ENCODE data around the gene JPH3.

JPH3 gene

DNA sequence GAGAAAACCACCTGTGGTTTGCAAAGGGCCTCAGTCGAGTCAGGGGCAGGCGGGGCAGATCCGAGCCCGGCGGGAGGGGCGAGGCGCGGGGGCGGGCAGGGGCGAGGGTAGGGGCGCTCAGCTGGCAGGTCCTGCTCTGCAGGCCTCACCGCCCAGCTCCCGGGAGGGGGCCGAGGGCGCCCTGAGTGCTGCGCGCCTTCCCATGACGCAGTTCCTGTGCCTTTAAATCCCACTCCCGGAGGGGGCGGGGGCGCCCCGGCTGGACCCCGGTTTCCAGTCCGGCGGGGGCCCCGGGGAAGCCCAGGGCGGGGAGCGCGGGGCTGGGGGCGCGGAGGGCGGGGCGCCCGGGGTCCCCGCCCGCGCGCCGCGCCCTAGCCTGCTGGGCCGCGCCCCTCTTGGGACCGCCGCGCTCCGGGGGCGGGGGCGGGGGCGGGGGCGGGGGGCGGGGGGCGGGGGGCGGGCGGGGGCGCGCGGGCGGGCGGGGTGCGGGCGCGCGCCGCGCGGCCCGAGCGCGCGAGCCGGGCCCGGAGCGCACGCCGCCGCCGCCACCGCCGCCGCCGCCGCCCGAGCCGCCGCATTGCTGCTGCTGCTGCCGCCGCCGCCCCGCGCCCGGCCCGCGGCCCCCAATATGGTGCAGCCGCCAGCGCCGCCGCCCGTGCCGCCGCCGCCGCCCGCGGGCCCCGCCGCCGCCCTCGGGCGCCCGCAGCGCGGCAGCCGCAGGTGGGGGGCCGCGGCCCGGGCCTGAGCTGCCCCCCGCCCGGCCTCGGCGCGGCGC, at the start of gene JPH3:
JPH3 (plus strand) TSS at position 508 of the 775 bp plus-strand sequence. CDS start 639 bp downstream, outside the sequence.
- no peak for DNase-seq (ENCODE audit: low read depth)

DNA sequence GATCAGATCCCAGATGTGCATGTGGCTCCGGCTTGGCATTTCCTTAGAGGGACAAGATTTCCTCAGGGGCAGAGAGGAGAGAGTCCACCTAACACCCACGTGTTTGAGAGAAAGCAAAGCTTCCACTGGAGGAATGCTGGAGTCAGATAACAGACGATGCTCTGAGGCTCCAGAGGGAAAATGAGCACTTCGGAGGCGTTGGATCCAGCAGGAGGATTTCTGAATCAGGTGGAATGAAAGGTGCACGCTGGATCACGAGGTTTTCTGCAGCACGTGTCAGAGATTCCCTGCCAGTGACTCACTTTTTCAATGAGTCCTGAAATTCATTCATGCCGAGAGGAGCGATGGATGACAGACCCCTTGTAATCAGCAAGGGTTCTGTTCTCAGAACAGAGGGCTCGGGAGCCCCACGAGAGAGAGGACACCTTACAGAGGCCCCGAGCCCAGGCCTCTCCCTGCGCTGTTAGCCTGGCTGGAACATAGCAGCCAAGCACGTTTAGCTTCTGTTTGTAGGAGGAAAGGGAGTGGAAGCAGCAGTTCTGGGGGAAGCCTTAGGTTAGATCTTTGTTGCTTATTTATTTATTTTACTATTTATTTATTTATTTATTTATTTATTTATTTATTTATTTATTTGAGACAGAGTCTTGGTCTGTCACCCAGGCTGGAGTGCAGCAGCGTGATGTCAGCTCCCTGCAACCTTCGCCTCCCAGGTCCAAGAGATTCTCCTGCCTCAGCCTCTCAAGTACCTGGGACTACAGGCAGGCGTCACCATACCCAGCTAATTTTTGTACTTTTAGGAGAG, 49.3 kb upstream of the JPH3 start:
- no peak for DNase-seq (ENCODE audit: low read depth)

DNA sequence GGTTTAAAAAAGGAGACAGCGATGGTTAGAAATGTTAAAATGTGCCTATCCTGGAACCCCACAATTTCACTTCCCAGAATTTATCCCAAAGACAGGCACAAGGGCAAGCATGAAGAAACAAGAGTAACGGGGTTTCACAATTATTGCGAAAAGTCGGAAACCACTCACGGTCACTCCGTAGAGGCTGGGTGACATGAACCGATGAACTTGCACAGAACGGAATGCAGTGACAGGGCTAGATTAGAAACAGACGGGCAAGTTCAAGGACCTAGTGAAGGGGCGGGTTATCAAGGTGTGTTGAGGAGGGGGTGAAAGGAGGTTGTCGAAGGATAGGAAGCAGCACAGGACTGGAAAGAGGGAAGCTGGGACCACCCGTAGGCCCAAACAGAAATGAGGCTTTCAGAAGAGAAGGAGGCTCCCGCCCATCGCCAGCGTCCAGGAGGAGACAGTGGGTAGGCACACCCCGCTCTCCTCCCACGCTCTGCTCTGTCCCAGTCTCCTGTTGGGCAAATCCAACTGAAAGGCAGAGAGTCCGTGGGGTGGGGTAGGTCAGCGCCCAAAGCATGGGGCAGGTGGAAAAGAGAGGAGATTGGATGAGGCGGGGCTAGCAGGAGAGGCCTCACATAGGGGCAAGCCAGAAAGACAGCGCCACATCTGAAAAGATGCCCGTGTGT, 47.4 kb upstream of the JPH3 start:
- DNase-seq (ENCODE audit: low read depth) = no peak

DNA sequence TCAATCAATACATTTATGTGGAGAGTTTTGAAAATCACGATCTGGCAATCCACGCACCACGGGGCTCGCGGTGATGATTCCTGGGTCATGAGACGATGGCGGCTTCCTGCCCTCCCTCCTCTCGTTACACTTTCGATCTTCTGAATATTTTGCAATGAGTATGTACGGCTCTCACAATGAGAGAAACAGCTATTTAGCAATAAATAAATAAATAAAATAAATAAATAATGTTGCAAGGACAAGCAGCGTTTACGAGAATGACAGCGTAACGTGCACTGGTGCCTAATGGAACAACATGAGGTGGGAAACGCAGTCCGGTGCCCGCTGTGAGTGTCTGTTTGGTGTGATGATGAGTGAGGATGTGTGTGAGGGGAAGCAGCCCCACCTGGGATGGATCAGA, 46.7 kb upstream of the JPH3 start:
- no peak for DNase-seq (ENCODE audit: low read depth)

DNA sequence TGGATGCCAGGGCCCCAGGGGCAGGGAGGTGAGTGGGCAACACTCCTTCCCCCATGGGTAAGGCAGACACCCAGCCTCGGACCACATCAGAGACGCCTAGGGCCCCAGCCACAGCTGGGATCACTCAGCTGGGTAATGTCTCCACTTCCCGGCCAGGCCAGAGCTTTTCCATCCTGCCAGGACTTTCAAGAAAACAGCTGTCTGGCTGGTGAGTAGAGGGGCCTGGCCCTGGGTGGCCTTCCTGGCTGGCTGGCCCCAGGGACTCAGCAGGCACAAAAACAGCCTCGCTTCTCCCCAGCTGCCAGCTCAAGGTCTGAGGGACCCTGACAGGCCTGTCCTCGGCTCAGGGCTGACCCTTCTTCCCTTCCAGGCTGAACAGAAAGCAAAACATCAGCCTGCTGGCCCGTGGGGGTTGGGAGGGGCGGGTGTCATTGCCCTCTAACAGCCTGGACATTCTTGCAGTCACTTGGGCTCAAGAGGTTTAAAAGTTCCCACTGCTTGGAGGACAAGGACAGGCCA, 45.3 kb upstream of the JPH3 start:
- DNase-seq (ENCODE audit: low read depth) = no peak

DNA sequence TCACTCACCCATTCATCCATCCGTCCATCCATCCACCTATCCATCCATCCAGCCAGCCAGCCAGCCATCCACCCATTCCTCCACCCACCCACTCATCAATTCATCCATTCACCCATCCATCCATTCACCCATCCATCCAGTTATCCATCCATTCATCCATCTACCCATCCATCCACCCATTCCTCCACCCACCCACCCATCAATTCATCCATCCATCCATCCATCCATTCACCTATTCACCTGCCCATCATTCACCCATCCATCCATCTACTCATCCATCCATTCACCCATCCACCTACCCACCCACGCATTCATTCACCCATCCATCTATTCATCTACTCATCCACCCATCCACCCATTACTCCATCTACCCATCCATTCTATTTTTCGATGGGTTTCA, 43.6 kb upstream of the JPH3 start:
- DNase-seq (ENCODE audit: low read depth) = no peak

DNA sequence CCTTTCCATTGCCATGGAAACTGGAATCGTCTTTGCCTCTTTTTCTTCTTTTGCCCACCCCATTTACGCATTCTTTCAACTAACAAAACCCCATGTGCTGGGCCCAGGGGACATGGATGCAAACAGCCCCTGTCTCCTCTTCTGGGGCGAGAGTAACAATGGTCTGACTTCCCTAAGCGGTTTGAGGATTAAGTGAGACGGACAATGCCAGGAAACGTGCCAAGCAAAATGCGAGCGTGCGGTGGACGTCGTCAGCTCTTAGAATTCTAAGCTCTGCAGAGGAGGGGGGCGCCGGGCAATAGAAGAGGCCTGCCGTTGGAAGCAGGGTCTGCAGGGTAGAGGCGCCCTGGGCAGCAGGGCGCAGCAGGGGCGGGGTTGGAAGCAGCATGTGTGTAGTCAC, 42.4 kb upstream of the JPH3 start:
- no peak for DNase-seq (ENCODE audit: low read depth)

DNA sequence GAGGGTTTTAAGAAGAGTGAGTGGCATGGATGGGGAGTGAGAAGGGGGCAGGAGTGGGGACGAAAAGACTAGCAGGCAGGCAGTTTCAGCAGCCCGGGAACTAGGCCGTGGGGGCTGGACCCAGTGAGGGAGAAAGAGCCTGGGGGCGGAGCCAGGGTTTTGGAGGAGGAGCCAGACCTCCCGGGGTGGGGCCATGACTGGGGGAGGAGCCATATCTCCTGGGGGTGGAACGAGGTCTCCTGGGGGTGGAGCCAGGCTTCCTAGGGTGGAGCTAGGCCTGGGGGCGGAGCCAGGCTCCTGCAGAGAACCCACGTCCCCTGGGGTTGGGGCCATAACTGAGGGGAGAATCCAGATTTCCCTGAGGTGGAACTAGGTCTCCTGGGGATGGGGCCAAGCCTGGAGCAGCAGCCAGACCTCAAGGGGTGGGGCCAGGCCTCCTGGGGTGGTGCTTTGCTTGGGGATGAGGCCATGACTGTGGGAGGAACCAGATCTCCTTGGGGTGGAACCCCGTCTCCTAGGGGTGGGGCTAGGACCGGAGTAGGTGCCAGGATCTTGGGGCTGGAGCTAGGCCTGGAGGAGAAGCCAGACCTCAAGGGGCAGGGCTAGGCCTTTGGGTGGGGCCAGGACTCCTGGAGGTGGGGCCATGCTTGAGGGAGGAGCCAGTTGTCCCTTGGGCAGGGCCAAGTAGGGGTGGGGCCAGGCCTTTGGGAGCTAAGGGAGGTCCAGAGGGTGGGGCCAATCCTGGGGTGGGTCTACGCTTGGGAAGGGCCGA, 41.7 kb upstream of the JPH3 start:
- DNase-seq (ENCODE audit: low read depth) = no peak

DNA sequence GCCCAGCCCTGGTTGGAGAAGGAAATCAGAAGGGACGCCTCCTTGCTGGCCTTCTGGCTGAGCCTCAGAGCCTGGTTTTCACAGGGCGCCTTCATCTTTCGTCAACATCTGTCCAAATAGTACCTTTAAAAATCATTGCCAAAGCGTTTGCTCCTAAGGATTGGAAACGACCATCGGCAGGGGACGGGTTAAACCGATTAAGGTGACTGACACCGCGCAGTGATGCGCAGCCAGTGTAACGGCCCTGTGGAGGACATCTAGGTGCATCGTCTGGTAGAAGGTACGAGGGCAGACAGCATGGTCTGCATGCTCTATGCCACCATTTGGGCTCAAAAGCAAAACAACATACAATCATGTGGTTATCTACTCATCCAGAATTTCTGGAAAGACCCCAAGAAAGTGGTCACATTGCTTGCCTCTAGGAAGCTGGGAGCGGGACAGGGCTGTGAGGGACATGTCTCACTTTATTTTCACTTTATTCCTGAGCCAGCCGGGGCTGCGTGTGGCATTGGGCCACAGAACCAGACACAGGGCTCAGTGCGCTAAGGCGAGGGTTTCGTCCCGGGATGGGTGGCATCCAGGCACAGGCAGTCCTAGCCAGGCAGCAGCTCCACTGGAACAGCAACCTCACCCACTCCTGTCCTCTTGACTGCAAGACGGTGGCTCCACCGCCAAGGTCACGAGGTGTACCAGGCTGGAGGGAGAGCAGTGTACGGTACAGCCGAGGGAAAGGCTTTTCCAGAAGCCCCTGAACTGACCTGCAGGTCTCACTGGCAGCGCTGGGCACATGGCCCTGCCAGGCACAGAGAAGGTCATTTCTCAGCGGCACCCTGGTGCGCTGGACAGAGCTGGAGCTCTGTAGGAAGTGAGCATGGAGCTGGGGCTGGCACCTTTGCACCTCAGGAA, 40.9 kb upstream of the JPH3 start:
- no peak for DNase-seq (ENCODE audit: low read depth)

DNA sequence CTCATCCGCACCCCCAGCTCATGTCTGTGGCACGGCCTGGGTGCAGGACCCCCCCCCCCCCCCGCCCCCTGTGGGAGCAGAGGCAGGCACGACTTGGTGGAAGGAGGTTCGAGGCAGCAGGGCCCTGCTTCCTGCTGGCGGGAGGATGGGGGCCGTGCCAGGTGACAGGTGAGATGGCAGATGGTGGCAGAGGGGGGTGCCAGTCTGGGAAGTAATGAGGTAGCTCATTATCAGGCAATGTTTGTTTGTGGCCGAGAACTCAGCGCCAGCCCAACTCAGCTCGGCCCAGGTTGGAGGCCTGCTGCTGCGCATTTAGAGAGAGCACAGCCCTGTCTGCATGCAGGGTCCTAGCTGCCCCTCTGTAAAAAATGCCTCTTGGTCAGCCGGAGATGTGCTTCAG, 40.1 kb upstream of the JPH3 start:
- DNase-seq (ENCODE audit: low read depth) = no peak

DNA sequence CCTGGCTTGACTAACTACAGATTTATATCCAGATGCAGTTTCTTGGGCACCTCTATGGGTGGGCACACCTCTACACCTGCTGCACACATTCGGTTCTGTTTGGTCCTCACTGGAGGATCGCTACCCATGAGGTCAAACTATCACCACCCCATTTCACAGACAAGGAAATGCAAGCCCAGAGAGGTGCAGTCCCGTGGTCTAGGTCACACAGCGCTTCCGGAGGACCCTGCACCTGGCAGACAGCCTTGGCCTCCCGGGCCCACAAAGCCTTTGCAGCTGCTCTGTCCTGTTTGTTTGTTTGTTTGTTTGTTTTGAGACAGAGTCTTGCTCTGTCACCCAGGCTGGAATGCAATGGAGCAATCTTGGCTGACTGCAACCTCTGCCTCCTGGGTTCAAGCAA, 39.3 kb upstream of the JPH3 start:
- DNase-seq (ENCODE audit: low read depth) = no peak

DNA sequence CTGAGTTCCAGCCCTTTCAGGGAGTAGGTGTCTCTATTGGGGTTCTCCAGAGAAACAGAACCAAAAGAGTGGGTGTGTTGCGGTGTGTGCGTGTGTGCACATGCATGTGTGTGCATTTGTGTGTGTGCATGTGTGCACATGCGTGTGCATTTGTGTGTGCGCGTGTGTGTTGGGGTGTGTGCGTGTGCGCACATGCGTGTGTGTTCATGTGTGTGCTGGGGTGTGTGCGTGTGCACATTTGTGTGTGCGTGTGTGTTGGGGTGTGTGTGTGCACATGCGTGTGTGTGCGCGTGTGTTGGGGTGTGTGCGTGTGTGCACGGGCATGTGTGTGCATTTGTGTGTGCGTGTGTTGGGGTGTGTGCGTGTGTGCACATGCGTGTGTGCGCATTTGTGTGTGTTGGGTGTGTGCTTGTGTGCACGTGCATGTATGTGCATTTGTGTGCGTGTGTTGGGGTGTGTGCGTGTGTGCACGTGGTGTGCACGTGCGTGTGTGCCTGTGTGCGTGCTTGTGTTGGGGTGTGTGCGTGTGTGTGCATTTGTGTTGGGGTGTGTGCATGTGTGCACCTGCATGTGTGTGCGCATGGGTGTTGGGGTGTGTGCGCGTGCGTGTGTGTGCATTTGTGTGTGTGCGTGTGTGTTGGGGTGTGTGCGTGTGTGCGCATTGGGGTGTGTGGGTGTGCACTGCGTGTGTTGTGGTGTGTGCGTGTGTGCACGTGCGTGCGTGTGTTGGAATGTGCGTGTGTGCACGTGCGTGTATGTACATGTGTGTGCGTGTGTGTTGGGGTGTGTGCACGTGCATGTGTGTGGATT, 38.4 kb upstream of the JPH3 start:
- DNase-seq (ENCODE audit: low read depth) = no peak

DNA sequence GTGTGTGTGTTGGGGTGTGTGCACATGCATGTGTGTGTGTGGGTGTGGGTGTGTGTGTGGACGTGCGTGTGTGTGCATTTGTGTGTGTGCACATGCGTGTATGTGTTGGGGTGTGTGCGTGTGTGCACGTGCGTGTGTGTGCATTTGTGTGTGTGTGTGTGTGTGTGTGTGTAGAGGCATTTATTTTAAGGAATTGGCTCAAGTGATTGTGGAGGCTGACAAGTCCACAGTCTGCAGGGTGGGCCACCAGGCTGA, 37.9 kb upstream of the JPH3 start:
- no peak for DNase-seq (ENCODE audit: low read depth)

DNA sequence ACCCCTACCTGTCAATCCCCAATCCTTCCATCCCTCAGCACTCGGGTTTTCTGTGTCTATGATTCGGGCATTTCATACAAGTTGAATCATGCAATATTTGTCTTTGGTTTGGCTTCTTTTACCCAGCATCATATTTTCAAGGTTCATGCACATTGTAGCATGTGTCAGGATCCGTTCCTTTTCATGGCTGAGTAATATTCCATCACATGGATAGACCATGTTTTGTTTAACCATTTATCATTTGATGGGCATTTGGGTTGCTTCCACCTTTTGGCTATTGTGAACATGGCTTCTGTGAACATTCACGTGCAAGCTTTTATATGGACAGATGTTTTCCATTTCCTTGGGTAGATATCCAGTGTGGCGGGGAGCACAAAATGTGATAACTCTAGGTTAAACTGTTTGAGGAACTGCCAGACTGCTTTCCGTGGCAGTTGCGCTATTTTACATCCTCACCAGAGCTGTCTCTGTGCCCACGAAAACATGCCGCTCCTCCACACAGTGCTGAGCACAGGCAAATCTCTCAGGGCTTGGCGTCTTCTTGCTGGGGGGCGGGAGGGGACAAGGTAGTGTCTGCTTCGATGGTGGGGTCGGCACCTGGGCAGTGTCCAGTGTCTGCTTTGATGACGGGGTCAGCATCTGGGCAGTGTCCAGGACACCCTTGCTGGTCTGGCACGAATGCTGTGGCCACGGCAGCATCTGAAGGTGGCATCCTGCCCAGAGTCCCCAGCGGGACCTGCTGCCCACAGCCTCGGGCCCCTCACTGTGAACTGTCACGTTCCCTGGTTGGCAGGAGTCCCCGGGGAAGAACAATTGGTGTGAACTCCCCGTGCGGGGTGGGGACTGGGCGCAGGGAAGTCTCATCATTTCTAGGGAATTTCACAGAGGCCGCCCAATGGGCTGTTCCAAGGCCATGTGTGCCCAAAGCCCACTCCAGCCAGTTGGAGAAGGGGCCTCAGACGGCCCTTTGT, 32.4 kb upstream of the JPH3 start:
- no peak for DNase-seq (ENCODE audit: low read depth)

DNA sequence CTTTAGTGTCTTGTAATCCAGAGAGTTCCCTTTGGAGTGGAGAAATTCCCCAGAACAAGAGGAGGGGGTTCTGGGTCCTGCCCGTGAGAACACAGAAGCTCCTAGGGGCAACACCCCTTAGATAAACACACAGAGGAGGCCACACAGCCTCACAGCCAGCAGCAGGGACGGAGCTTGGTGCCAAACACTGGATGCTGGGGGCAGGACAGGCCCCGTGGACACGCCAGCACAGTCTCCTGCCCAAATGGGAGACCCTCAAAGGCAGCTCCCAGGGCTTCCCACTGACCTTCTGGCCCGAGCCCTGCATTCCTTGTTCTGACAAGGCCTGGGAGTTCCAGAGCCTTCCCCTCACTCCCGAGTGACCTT, 31.8 kb upstream of the JPH3 start:
- DNase-seq (ENCODE audit: low read depth) = no peak

DNA sequence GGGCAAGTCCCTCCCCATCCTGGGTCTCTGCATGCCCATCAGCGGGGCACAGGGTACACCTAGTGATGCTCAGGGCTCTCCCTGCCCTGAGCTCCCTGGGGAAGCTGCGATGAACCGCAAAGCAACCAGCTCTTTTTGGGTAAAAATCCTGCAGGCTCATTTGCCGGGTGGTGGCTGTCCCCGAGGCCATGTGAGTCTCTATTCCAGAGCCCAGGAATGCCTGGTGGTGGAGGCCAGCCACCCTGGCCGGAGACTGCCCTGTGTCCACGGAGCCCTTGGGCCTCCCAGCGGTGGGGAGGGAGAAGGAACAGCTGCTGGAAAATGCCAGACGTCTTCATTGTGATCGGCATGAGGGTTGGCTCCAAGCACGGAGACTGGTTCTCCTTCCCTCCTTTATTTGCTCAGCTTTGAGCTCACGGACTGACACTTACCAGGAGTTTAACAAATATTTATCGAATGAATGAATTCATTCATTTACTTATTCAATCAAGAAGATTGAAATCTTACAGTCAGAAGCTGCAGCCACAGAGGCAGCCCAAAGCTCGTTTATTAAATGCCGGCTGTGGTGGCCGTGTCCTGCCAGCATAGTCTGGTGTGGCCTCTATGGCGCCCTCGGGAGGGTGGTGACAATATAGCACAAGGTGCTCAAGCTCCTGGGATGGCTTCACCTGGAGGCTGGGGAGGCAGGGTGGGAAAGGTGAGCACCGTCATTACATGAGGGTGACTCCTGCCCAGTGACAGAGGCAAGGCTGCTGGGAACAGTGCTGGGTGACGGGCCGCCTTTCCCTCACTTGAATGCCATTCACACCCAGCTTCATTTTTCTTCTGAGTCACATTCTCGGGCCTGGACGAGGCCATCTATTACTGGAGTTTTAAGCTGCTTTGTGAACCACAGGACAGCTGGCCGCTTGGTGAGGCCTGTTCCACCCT, 31.1 kb upstream of the JPH3 start:
- DNase-seq (ENCODE audit: low read depth) = no peak

DNA sequence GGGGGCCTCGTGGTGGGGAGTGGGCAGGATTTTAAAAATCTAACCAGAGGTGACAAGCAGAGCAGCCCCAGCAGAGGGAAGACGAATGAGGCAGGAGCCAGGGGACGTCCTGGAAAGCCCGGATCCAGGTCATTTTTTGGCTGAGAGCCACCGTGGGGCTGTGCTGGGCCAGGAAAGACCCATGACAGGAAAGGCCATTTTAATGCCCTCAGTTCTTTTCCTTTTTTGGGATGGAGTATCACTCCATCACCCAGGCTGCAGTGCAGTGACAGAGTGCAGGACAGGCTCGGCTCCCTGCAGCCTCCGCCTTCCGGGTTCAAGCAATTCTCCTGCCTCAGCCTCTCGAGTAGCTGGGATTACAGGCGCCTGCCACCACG, 30.5 kb upstream of the JPH3 start:
- no peak for DNase-seq (ENCODE audit: low read depth)

DNA sequence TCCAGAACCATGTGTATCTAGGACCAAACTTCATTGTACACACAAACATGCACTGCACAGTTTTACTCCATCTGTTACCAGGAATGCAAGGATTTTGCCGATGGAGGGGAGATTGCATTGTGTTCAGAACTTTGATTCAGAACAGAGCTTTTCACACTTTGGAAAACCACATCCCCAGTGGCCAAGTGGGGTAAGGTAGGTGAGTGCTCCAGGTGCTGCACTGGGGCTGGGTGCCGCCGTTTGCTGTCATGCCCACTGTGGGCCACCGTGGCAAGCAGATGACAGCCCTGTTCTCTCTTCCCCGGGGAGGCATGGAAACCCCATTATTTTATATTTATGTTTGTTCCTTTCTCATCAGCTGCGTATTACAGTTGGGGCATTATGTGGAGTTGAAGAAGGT, 29.3 kb upstream of the JPH3 start:
- no peak for DNase-seq (ENCODE audit: low read depth)

All from activated T-helper 9 cell treated with anti-CD3 and anti-CD28 coated beads, Interleukin-2, amount 50 U/mL, for 16 hours (primary cell).